Central memory CD8-positive, alpha-beta T cell (primary cell): ENCODE data around the gene UBE2E3.
"Not testable (repeated sequence)": the region's sequence is repeated elsewhere in the genome, so short reads cannot be mapped to it uniquely, and the experiment has no call there.

Experiments
- ATAC-seq: fragments of 150-1000 bp; cut with Tn5 transposase; replicated peaks from 2 replicates; pipeline ENCODE4 v1.10.0; 2022; ENCODE audit warnings: mild to moderate bottlenecking, moderate FRiP score, moderate number of reproducible peaks; ENCODE audit not compliant: poor library complexity, severe bottlenecking; ENCODE audit errors: extremely low read depth
- DNase-seq, 2 donors: peaks; one replicate each; pipeline ENCODE4 v3.0.0; 2021; ENCODE audit warnings: low spot score in 2 of 2
- H3K27ac Mint-ChIP-seq: one replicate; pipeline ENCODE4 v1.8.0; 2022; ENCODE audit warnings: low read depth, mild to moderate bottlenecking, moderate library complexity, mixed read lengths
- H3K27me3 Mint-ChIP-seq: one replicate; pipeline ENCODE4 v1.8.0; 2022; ENCODE audit warnings: mixed read lengths
- H3K36me3 Mint-ChIP-seq: one replicate; pipeline ENCODE4 v1.8.0; 2022; ENCODE audit warnings: mild to moderate bottlenecking, moderate library complexity, mixed read lengths; ENCODE audit not compliant: insufficient read depth
- H3K4me1 Mint-ChIP-seq: one replicate; pipeline ENCODE4 v1.8.0; 2022; ENCODE audit warnings: mixed read lengths
- H3K4me3 Mint-ChIP-seq: one replicate; pipeline ENCODE4 v1.8.0; 2022; ENCODE audit warnings: mild to moderate bottlenecking, moderate library complexity, mixed read lengths
- H3K9me3 Mint-ChIP-seq: one replicate; pipeline ENCODE4 v1.8.0; 2022; ENCODE audit warnings: mixed read lengths

The UBE2E3 gene

GRCh38 chr2:181007086-181007837 lies 26.9 kb downstream of the UBE2E3 start:
- Mint-ChIP-seq H3K4me1 (peaks cover 38% of the 10 kb centered on the region), H3K27me3 (no peaks in the 10 kb centered on the region), H3K36me3 (no peaks in the 10 kb centered on the region), H3K4me3 (no peak overlapping the region), H3K27ac (no peak overlapping the region), H3K9me3 (no peaks in the 10 kb centered on the region)
- DNase-seq (no peak), ATAC-seq (no peak)

DNA sequence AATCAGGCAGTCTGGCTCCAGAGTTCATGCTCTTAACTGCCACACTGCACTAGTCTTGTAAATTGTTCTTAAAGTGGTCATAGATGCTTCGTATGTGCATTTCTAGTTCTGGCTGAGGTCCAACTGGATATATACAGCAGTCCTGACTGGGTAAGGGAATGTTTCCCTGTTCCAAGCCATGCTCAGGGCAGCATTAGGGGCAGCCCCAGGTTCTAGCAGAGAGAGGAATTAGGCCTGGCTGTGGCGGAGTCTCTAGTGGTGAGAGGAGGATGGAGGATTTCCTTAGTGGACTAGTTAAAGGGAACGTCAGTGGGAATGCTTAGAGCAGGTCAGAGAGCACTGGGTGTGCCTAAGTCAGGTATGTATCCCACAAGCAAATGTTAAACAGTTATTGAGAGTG lies 28.0 kb downstream of the UBE2E3 start:
- Mint-ChIP-seq H3K4me3 (no peak overlapping the region), H3K36me3 (no peaks in the 10 kb centered on the region), H3K27ac (no peak overlapping the region), H3K9me3 (no peaks in the 10 kb centered on the region), H3K27me3 (no peaks in the 10 kb centered on the region), H3K4me1 (peaks cover 35% of the 10 kb centered on the region)
- ATAC-seq (no peak), DNase-seq (no peak)

GRCh38 chr2:181021199-181021789 lies 40.9 kb downstream of the UBE2E3 start:
- peak overlapping the region; percentile 78 for H3K27ac Mint-ChIP-seq
- ATAC-seq (no peak), DNase-seq (no peak)
- peaks cover 31% of the 10 kb centered on the region for H3K4me1 Mint-ChIP-seq
- no peaks in the 10 kb centered on the region for H3K36me3 Mint-ChIP-seq
- H3K4me3 Mint-ChIP-seq, result no peak overlapping the region
- no peaks in the 10 kb centered on the region for H3K27me3 Mint-ChIP-seq
- H3K9me3 Mint-ChIP-seq, result no peaks in the 10 kb centered on the region

- H3K4me1 Mint-ChIP-seq, result peaks cover 23% of the 10 kb centered on the region
- DNase-seq (no peak), ATAC-seq (no peak)
Observed at GRCh38 chr2:181022652-181023051, 42.2 kb downstream of the UBE2E3 start.

DNA sequence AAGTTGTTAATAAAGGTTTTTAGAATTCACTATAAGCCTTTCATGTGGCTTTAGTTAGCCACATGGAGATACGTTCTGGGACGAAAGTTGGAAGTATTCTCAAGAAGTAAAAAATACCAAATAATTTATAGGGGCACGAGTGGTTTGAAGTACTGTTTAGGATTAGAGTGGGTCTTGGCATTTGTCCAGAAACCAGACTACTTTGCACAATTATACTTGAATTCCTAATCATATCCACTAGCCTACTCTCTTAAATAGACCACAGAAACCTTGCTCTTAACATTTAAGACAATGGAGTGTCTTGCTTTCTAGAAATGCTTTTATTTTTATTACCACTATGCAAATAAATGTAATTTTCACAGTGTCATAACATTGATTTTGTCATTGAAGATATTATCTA lies 44.6 kb downstream of the UBE2E3 start:
- Mint-ChIP-seq H3K27me3 (no peaks in the 10 kb centered on the region), H3K36me3 (no peaks in the 10 kb centered on the region), H3K4me1 (peaks cover 19% of the 10 kb centered on the region), H3K4me3 (no peak overlapping the region), H3K27ac (no peak overlapping the region), H3K9me3 (no peaks in the 10 kb centered on the region)
- DNase-seq (no peak), ATAC-seq (no peak)

More at GRCh38 chr2:181022652-181023051, 42.2 kb downstream of the UBE2E3 start:
- Mint-ChIP-seq H3K9me3 (no peaks in the 10 kb centered on the region), H3K4me3 (no peak overlapping the region), H3K27me3 (no peaks in the 10 kb centered on the region), H3K36me3 (no peaks in the 10 kb centered on the region), H3K27ac (no peak overlapping the region)

GRCh38 chr2:181036445-181036844 lies 56.0 kb downstream of the UBE2E3 start:
- no peak for DNase-seq
- Mint-ChIP-seq H3K27me3 (no peaks in the 10 kb centered on the region), H3K27ac (peak overlapping the region; percentile 11), H3K9me3 (no peaks in the 10 kb centered on the region), H3K4me1 (peaks cover 29% of the 10 kb centered on the region), H3K4me3 (no peak overlapping the region), H3K36me3 (peaks cover 12% of the 10 kb centered on the region)
- ATAC-seq, result no peak

DNA sequence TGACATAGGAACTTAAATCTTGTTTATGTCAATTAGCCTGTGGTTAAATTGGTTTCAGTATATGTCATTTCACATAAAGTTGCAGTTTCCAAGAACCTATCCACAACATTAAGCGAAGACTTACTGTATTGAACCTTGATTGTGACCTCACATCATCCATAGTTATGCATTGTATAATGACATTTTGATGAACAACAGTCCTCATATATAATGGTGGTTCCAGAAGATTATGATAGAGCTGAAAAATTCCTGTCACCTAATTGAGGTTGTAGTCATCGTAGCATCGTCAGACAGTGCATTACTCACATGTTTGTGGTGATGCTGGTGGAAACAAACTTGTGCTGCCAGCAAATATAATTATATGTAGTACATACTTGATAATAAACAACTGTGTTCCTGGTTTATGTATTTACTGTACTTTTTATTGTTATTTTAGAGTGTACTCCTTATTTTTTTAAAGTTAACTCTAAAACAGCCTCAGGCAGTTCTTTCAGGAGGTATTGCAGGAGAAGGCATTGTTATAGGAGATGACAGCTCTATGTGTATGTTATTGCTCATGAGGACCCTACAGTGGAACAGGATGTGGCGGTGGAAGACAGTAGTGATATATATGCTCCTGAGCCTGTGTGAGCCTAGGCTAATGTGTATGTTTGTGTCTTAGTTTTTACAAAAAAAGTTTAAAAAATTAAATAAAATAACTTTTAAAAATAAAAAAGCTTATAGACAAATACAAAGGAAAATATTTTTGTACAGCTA lies 56.6 kb downstream of the UBE2E3 start:
- Mint-ChIP-seq H3K4me1 (peaks cover 25% of the 10 kb centered on the region), H3K4me3 (no peak overlapping the region), H3K9me3 (no peaks in the 10 kb centered on the region), H3K36me3 (peaks cover 10% of the 10 kb centered on the region), H3K27me3 (no peaks in the 10 kb centered on the region), H3K27ac (peak overlapping the region; percentile 11)
- DNase-seq (no peak), ATAC-seq (peak; percentile 77)

DNA sequence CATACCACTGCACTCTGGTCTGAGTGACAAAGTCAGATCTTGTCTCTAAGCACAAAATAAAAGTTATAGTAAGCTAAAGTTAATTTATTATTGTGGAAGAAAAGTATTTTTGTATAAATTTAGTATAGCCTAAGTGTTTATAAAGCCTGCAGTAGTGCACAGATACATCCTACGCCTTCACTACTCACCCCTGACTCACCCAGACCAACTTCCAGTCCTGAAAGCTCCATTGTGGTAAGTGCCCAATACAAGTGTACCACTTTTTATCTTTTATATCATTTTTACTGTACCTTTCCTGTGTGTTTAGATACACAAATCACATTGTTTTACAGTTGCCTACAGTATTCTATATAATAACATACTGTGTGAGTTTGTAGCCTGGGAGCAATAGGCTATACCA lies 57.5 kb downstream of the UBE2E3 start:
- peaks cover 25% of the 10 kb centered on the region for H3K4me1 Mint-ChIP-seq
- no peak for ATAC-seq
- no peak overlapping the region for H3K27ac Mint-ChIP-seq
- no peaks in the 10 kb centered on the region for H3K9me3 Mint-ChIP-seq
- H3K4me3 Mint-ChIP-seq, result no peak overlapping the region
- DNase-seq, result no peak
- H3K36me3 Mint-ChIP-seq, result peaks cover 10% of the 10 kb centered on the region
- no peaks in the 10 kb centered on the region for H3K27me3 Mint-ChIP-seq

DNA sequence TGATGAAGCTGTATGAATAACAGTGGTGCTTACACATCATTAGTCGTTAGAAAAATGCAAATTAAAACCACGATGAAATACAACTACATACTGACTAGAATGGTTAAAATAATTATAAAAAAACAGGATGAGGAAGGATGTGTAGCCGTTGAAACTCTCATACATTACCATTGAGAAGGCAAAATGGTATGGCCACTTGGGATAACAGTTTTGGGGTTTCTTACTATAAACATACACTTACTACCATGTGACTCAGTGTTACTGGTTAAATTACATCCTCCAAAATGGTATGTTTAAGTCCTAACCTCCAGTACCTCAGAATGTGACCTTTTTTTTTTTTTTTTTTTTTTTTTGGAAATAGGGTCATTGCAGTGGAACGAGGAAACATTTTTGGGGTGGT lies 58.4 kb downstream of the UBE2E3 start:
- ATAC-seq (no peak), DNase-seq (no peak)
- no peak overlapping the region for H3K4me3 Mint-ChIP-seq
- H3K9me3 Mint-ChIP-seq, result no peaks in the 10 kb centered on the region
- H3K27me3 Mint-ChIP-seq, result no peaks in the 10 kb centered on the region
- H3K36me3 Mint-ChIP-seq, result peaks cover 8% of the 10 kb centered on the region
- no peak overlapping the region for H3K27ac Mint-ChIP-seq
- peaks cover 28% of the 10 kb centered on the region for H3K4me1 Mint-ChIP-seq

DNA sequence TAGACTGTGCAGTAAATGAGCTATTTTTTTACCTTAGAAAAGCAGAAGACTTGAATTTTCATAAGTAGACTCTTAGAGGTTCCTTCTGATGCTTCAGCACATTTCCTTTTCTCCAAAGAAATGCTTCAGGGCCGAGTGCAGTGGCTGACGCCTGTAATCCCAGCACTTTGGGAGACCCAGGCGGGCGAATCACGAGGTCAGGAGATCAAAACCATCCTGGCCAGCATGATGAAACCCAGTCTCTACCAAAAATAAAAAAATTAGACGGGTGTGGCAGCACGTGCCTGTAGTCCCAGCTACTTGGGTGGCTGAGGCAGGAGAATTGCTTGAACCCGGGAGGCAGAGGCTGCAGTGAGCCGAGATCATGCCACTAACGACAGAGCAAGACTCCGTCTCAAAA lies 60.4 kb downstream of the UBE2E3 start:
- H3K36me3 Mint-ChIP-seq, result not testable (repeated sequence)

DNA sequence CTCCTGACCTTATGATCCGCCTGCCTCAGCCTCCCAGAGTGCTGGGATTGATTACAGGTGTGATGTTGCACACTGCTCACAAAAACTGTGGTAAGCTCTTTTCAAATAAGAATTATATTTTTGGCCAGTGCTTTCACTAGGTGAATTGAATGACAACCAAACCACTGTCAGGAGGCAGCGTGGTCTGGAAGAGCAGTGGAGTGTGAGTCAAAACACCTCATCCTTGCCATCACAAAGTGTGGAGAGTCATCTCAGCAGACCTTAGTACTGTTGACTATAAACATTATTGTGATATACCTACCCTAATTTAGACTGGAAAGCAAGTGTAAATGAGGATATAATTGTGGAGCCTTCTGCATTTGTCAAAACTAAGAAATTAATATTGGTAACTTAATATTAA lies 61.3 kb downstream of the UBE2E3 start:
- Mint-ChIP-seq H3K27me3 (no peaks in the 10 kb centered on the region), H3K4me1 (peaks cover 29% of the 10 kb centered on the region), H3K9me3 (no peaks in the 10 kb centered on the region), H3K36me3 (peaks cover 3% of the 10 kb centered on the region), H3K27ac (no peak overlapping the region), H3K4me3 (no peak overlapping the region)
- ATAC-seq (no peak), DNase-seq (no peak)

More for the DNA sequence above, 60.4 kb downstream of the UBE2E3 start:
- H3K4me3 Mint-ChIP-seq, H3K27me3 Mint-ChIP-seq, ATAC-seq, H3K9me3 Mint-ChIP-seq, DNase-seq, H3K27ac Mint-ChIP-seq: not testable (repeated sequence)
- H3K4me1 Mint-ChIP-seq, result peaks cover 37% of the 10 kb centered on the region

DNA sequence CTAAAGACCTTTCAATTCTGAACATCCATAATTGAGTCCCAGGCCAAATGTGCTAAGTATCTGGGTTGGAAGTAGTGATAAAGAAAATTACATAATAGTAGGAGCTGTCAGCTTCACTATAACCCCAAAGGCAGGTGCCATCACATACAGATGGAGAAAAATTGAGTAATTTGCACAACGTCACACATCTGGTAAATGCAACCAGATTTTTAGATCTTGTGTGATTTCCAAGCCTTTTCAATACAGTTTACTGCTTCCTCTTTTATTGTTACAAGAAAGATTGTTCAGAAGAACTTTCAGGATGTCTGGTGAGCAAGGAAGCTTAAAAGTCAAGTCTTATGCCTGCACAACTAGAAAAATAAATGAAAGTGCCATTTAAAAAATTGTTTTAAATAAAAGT lies 62.3 kb downstream of the UBE2E3 start:
- Mint-ChIP-seq H3K9me3 (no peaks in the 10 kb centered on the region), H3K36me3 (peaks cover 2% of the 10 kb centered on the region), H3K27me3 (no peaks in the 10 kb centered on the region), H3K4me3 (no peak overlapping the region), H3K27ac (no peak overlapping the region), H3K4me1 (peaks cover 20% of the 10 kb centered on the region)
- ATAC-seq, result no peak
- DNase-seq, result no peak

DNA sequence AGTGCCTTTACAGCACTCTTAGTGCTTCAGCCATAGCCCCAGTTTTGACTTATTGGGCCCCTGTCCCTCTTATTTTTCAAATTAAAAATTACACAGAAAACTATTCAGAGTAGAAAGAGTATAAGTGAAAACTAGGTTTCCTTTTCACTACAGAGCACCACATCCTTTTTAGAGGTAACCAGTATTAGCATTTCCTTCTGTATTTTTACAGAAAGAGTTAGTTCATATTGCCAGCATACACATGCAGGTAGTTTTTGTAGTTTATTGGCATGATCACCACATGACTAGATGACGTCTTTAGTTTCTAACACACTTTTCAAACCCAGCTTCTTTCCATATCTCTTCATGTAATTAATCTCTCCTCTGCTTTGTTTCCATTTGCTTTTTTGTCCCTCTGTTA lies 66.4 kb downstream of the UBE2E3 start:
- no peak overlapping the region for H3K4me3 Mint-ChIP-seq

More for the DNA sequence above, 66.4 kb downstream of the UBE2E3 start:
- ATAC-seq (no peak), DNase-seq (no peak)
- no peaks in the 10 kb centered on the region for H3K27me3 Mint-ChIP-seq
- no peaks in the 10 kb centered on the region for H3K9me3 Mint-ChIP-seq
- peaks cover 13% of the 10 kb centered on the region for H3K4me1 Mint-ChIP-seq
- no peaks in the 10 kb centered on the region for H3K36me3 Mint-ChIP-seq
- no peak overlapping the region for H3K27ac Mint-ChIP-seq
